HTERT RPE-1 (cell line): ENCODE results near the gene PCBD1.

Source experiments
- in situ Hi-C: fragments of 300-500 bp; cut with MboI; formaldehyde crosslinking; loops from 4 replicates; pipeline ENCODE4 v1.14.3; 2020; ENCODE audit warnings: low sequenced_read_pairs

PCBD1 gene

GRCh38 chr10:70918851-70919530 is 30.6 kb upstream of the PCBD1 start:
- in situ Hi-C loops: no loop called here

GRCh38 chr10:70917635-70918034 is 29.3 kb upstream of the PCBD1 start:
- in situ Hi-C loops: no loop called here

DNA sequence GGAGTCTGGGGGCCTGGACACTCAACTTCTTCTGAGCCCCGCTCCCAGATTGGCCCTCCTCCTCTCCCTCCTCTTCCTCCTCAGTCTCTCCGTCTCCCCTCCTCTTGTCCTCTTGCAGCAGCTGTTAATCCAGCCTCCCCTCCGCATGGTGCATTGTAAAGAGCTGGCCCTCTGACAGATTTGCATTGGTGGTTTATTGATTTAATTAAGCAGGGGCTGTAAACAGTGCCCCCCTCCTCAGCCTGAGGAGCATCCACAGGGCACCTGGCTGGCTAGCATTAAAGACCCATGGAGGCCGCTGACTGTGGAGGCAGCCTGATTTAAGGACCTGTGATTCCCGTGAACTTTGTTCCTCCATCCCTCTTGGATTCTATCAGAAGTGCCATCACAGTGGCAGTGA is 28.9 kb upstream of the PCBD1 start:
- in situ Hi-C loops: no loop called here

- in situ Hi-C loops: no loop called here
Observed at GRCh38 chr10:70916241-70916640, 27.9 kb upstream of the PCBD1 start.

DNA sequence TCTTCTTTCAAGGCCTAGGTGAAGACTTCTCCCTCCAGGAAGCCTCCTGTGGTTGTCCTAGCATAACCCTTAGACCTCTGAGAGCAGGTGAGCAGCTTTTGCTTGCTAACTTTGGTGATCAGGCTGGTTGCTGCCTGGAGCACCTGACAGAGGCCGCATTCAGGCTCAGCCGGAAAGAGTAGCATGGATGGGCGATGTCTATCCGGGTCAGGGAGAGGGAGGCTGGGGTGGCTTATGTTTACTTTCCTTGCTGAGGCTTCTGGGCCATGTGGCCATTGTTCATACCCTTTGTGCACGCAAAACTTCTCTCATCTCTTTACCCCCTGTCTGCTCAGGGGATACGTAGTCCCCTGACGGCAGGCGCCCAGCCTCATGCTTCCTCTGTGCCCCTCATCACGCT is 27.4 kb upstream of the PCBD1 start:
- in situ Hi-C loops: no loop called here

- in situ Hi-C loops: no loop called here
Observed at GRCh38 chr10:70915206-70915605, 26.8 kb upstream of the PCBD1 start.

GRCh38 chr10:70914316-70914864 is 26.0 kb upstream of the PCBD1 start:
- in situ Hi-C loops: no loop called here

- in situ Hi-C loops: no loop called here
Observed at GRCh38 chr10:70913893-70914240, 25.5 kb upstream of the PCBD1 start.

DNA sequence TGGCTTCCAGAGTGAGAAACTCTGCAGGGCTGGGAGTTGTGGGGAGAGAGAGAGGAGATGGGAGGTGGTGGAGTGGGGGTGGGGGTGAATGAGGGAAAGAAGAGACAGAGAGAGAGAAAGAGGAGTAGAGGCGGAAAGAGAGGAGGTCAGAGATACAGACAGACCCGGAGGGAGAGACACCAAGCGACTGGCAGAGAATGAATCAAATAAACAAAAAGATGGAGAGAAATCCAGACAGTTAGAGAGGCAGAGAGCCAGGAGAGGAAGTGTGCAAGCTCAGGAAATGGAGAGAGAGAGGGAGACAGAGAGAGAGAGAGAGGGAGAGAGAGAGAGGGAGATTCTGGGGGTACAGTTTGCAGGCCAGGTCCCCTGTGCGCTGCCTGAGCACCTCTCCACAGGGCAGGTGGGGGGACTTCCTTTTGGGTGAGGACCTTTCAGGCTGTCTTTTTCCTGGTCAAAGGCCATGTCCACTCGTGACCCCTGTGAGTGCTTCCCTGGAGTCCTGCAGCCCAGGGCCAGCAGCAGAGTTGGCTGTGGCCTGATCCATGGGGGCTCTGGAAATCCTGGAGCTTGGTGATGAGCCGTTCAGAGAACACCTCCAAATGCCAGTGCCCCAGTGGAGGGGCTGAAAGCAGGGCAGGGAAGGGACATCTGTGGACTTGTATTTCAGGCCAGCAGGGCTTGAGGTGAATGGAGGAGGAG is 25.0 kb upstream of the PCBD1 start:
- in situ Hi-C loops: no loop called here

- in situ Hi-C loops: no loop called here
Observed at GRCh38 chr10:70912556-70912955, 24.2 kb upstream of the PCBD1 start.

DNA sequence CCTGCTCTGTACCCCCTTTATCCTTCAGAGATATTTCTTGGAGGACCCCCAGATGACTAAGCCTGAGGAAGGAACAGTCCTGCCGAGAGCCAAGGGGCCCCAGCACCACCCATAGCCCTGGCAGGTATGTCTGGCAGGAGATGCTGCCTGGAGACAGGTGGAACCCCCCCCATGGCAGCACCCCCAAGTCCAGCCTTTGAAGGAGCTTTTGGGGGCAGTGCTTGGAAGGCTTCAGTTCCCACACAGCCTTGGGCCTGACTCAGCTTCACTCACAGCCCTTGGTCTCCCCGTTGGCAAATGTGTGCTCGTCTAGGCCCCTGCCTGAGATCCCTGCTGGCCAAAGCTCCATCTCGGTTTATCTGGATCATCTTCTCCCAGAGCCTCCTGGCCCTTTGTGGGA is 23.0 kb upstream of the PCBD1 start:
- in situ Hi-C loops: no loop called here

- in situ Hi-C loops: no loop called here
Observed at GRCh38 chr10:70910486-70911341, 22.3 kb upstream of the PCBD1 start.

DNA sequence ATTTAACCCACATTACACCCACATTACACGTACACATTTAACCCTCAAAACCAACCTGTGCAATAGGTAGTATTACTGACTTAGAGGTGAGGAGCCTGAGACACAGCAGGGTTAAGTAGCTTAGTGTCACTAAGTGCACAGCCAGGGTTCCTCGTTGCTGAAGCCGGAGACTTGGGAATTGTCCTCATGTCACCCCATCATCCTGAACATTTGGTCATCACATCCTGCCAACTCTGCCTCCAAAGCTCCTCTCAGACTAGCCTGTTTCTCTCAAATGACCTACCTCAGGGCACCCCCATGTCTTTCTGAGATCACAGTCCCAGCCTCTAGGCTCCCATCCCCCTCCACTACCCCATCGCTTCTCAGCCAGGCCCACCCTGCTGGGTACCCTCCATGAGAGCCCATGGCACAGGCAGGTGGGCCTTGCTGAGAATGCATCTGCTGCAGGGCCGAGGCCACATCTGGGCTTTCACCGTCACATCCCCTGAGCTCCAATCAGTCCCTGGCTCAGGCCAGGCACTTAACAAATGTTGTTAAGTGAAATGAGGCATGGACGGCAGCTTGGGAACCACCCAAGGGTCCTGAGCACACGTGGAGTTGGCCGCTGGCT is 21.1 kb upstream of the PCBD1 start:
- in situ Hi-C loops: no loop called here

GRCh38 chr10:70908406-70909296 is 20.3 kb upstream of the PCBD1 start:
- in situ Hi-C loops: no loop called here

- in situ Hi-C loops: no loop called here
Observed at GRCh38 chr10:70907637-70908405, 19.5 kb upstream of the PCBD1 start.

- in situ Hi-C loops: no loop called here
Observed at GRCh38 chr10:70906953-70907636, 18.7 kb upstream of the PCBD1 start.

DNA sequence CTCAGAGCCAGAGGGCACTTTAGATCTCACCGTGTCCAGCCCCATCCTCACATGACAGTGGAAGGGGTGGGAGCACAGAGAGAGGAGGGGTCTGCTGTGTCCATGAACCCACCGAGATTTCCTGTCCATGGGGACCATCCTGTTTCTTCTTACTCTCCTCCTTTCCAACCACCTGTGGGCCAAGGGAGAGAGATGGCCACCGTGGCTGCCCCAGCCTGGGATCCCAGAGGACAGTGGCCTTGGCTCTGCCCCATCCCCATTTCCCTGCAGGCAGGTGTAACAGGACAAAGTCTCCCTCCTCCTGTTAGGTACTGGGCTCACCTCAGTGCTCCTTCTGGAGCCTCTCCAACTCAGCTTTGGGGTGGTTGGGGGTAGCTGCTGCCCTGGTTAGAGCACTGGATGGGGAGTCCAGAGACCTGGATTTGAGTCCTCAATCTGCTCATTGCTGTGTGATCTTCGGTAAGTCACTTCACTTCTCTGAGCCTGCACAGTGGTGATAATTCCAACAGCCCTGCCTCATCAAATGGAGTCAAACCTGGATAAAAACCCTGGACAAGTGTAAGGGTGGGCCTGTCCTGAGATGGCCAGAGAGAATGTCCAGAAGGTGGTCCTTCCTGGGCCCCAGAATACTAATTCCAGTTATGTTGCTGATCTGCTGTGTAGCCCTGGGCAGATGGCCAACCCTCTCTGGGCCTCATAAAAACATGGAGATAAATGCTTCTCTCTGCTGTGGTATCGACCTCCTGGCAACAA is 17.8 kb upstream of the PCBD1 start:
- in situ Hi-C loops: no loop called here
